ENCODE measurements around the gene SSNA1.

- TF ChIP-seq EZH2 (IDR thresholded peaks at IDR 0.05; ENCODE audit: borderline replicate concordance, insufficient read depth, low read length, poor library complexity, severe bottlenecking) (no peak), CTCF (IDR thresholded peaks at IDR 0.05; ENCODE audit: poor library complexity, severe bottlenecking) (peak; percentile 46), EP300 (conservative IDR thresholded peaks at IDR 0.05; ENCODE audit: poor library complexity, severe bottlenecking) (peak; percentile 79), MXI1 (conservative IDR thresholded peaks at IDR 0.05; ENCODE audit: poor library complexity, severe bottlenecking) (peak; percentile 93)
Observed at GRCh38 chr9:137188490-137189296, at the start of gene SSNA1, which contains the start of gene ANAPC2.

All from neural cell (in vitro differentiated cells).